Measurements from ENCODE around the gene RNU4-1.

Gene RNU4-1

GRCh38 chr12:120290609-120291305 lies 2.3 kb downstream of the RNU4-1 start:
- DNase-seq (ENCODE audit: low spot score), result no peak

- DNase-seq (ENCODE audit: low spot score), result no peak
Observed at GRCh38 chr12:120287491-120287890, 5.5 kb downstream of the RNU4-1 start.

- no peak for DNase-seq (ENCODE audit: low spot score)
Observed at GRCh38 chr12:120286768-120287490, 6.1 kb downstream of the RNU4-1 start.

- DNase-seq (ENCODE audit: low spot score), result no peak
Observed at GRCh38 chr12:120284381-120284780, 8.7 kb downstream of the RNU4-1 start.

GRCh38 chr12:120283318-120283717 lies 9.7 kb downstream of the RNU4-1 start:
- no peak for DNase-seq (ENCODE audit: low spot score)

- no peak for DNase-seq (ENCODE audit: low spot score)
Observed at GRCh38 chr12:120278137-120279069, 14.6 kb downstream of the RNU4-1 start.

GRCh38 chr12:120276734-120277133 lies 16.3 kb downstream of the RNU4-1 start:
- no peak for DNase-seq (ENCODE audit: low spot score)

- no peak for DNase-seq (ENCODE audit: low spot score)
Observed at GRCh38 chr12:120267736-120268135, 25.3 kb downstream of the RNU4-1 start.

- no peak for DNase-seq (ENCODE audit: low spot score)
Observed at GRCh38 chr12:120266180-120266870, 26.7 kb downstream of the RNU4-1 start.

- peak; percentile 85 for DNase-seq (ENCODE audit: low spot score)
Observed at GRCh38 chr12:120265473-120266179, 27.4 kb downstream of the RNU4-1 start, which contains the start of gene PXN. PXN (minus strand) TSS chr12:120265730; CDS start chr12:120265629, 101 bp downstream.

GRCh38 chr12:120264904-120265472 lies 28.0 kb downstream of the RNU4-1 start:
- no peak for DNase-seq (ENCODE audit: low spot score)

GRCh38 chr12:120264086-120264903 lies 28.7 kb downstream of the RNU4-1 start:
- DNase-seq (ENCODE audit: low spot score), result no peak

GRCh38 chr12:120263748-120264085 lies 29.3 kb downstream of the RNU4-1 start:
- DNase-seq (ENCODE audit: low spot score), result no peak

GRCh38 chr12:120262852-120263747 lies 29.9 kb downstream of the RNU4-1 start:
- peak; percentile 15 for DNase-seq (ENCODE audit: low spot score)

- DNase-seq (ENCODE audit: low spot score), result peak; percentile 54
Observed at GRCh38 chr12:120261951-120262851, 30.8 kb downstream of the RNU4-1 start.

GRCh38 chr12:120260607-120261006 lies 32.4 kb downstream of the RNU4-1 start:
- DNase-seq (ENCODE audit: low spot score), result no peak

GRCh38 chr12:120259418-120260202 lies 33.4 kb downstream of the RNU4-1 start:
- no peak for DNase-seq (ENCODE audit: low spot score)

Measured in Ammon's horn (tissue), 1 donor.